ENCODE data around the gene SUOX. TPM values are rescaled to one million over a fixed set of nuclear protein-coding genes. Genes with fewer than 3 reads are reported as not detected.

The SUOX gene
- total RNA-seq, 6 experiments from 2014 or later = 31.5 to 63.7 (median 47.9) TPM

DNA sequence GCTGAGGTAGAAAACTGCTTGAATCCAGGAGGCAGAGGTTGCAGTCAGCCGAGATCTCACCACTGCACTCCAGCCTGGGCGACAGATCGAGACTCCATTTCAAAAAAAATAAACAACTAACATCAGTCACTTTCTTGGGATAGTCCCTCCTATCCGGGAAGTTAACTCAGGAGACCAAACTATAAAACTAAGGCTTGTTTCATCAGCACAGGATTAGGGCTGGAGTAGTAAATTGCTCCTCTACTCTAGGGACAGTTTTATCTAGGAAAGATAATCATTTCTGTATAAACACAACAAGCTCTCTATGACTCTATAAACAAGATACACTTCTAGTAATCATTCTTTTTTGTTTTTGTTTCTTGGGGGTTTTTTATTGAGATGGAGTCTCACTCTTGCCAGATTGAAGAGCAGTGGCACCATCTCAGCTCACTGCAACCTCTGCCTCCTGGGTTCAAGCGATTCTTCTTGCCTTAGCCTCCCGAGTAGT is 56.4 kb downstream of the SUOX start:
- intact Hi-C loops (cut with DNase I) = no loop called here

More for the DNA sequence above, 56.4 kb downstream of the SUOX start:
- no peaks in the 10 kb centered on the region for H3K4me1 ChIP-seq
- H3K9me3 ChIP-seq = no peaks in the 10 kb centered on the region
- ATAC-seq = no peak
- no peaks in the 10 kb centered on the region for H3K36me3 ChIP-seq
- H3K4me3 ChIP-seq = no peak overlapping the region
- no peaks in the 10 kb centered on the region for H3K27me3 ChIP-seq
- 79% methylated on average over 6 of the region's 6 CpGs for WGBS (ENCODE audit: insufficient coverage, low coverage, low lambda C conversion rate, missing lambda C conversion rate)
- H3K27ac ChIP-seq = no peak overlapping the region
- TF ChIP-seq POLR2A (IDR thresholded peaks at IDR 0.05) = no peak
- TF ChIP-seq, protein P1, sequence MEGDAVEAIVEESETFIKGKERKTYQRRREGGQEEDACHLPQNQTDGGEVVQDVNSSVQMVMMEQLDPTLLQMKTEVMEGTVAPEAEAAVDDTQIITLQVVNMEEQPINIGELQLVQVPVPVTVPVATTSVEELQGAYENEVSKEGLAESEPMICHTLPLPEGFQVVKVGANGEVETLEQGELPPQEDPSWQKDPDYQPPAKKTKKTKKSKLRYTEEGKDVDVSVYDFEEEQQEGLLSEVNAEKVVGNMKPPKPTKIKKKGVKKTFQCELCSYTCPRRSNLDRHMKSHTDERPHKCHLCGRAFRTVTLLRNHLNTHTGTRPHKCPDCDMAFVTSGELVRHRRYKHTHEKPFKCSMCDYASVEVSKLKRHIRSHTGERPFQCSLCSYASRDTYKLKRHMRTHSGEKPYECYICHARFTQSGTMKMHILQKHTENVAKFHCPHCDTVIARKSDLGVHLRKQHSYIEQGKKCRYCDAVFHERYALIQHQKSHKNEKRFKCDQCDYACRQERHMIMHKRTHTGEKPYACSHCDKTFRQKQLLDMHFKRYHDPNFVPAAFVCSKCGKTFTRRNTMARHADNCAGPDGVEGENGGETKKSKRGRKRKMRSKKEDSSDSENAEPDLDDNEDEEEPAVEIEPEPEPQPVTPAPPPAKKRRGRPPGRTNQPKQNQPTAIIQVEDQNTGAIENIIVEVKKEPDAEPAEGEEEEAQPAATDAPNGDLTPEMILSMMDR (IDR thresholded peaks at IDR 0.05) = no peak
- no peak for DNase-seq

Other genes with a start within 250 kb of the SUOX start
- gene SARNP, start 179.6 kb upstream of the SUOX start, total RNA-seq = 10 to 100 TPM; 11.3 to 22.3 (median 17.0) TPM
- 10 to 100 TPM; 20.2 to 35.4 (median 24.9) TPM for gene ORMDL2, start 179.2 kb upstream of the SUOX start, total RNA-seq
- gene DNAJC14, start 167.7 kb upstream of the SUOX start, total RNA-seq = 10 to 100 TPM; 11.8 to 17.2 (median 13.1) TPM
- 1 to 10 TPM; 1.3 to 5.0 (median 1.9) TPM for gene MMP19, start 154.3 kb upstream of the SUOX start, total RNA-seq
- 10 to 100 TPM; 16.5 to 36.4 (median 20.9) TPM for gene PYM1, start 69.4 kb upstream of the SUOX start, total RNA-seq
- 1 to 10 TPM; 2.7 to 7.6 (median 4.9) TPM for gene DGKA, start 66.1 kb upstream of the SUOX start, total RNA-seq
- 1 to 10 TPM; 1.5 to 4.5 (median 2.7) TPM for gene PMEL, start 31.2 kb upstream of the SUOX start, total RNA-seq
- gene CDK2, start 30.4 kb upstream of the SUOX start, total RNA-seq = 10 to 100 TPM in 3 of 6 experiments, 1 to 10 TPM in 3; 8.0 to 14.9 (median 10.6) TPM
- 10 to 100 TPM; 36.5 to 60.7 (median 51.6) TPM for gene RAB5B, start 23.2 kb upstream of the SUOX start, total RNA-seq
- gene IKZF4, start 23.8 kb downstream of the SUOX start, total RNA-seq = 1 to 10 TPM in 5 of 6 experiments, under 1 TPM in 1; 0.99 to 2.6 (median 2.3) TPM
- 100 to 1,000 TPM in 2 of 6 experiments, 10 to 100 TPM in 4; 17.2 to 600 (median 24.9) TPM for gene RPS26, start 44.6 kb downstream of the SUOX start, total RNA-seq
- gene ERBB3, start 82.9 kb downstream of the SUOX start, total RNA-seq = 100 to 1,000 TPM in 1 of 6 experiments, 10 to 100 TPM in 5; 39.1 to 139 (median 66.9) TPM
- 10 to 100 TPM; 29.7 to 82.4 (median 36.6) TPM for gene PA2G4, start 107.3 kb downstream of the SUOX start, total RNA-seq
- 1,000 to 10,000 TPM in 4 of 6 experiments, 100 to 1,000 TPM in 2; 516 to 1,547 (median 1,257) TPM for gene RPL41, start 119.4 kb downstream of the SUOX start, total RNA-seq
- gene ZC3H10, start 121.0 kb downstream of the SUOX start, total RNA-seq = 1 to 10 TPM; 1.7 to 5.4 (median 3.2) TPM
- gene ESYT1, start 131.0 kb downstream of the SUOX start, total RNA-seq = 100 to 1,000 TPM in 1 of 6 experiments, 10 to 100 TPM in 5; 56.5 to 117 (median 70.3) TPM
- gene MYL6B, start 155.3 kb downstream of the SUOX start, total RNA-seq = 10 to 100 TPM in 5 of 6 experiments, 1 to 10 TPM in 1; 4.9 to 18.7 (median 12.6) TPM
- 100 to 1,000 TPM; 409 to 644 (median 490) TPM for gene MYL6, start 161.1 kb downstream of the SUOX start, total RNA-seq
- gene SMARCC2, start 192.2 kb downstream of the SUOX start, total RNA-seq = 10 to 100 TPM; 17.9 to 40.8 (median 25.7) TPM
- 10 to 100 TPM; 10.6 to 23.0 (median 12.3) TPM for gene RNF41, start 224.6 kb downstream of the SUOX start, total RNA-seq
- gene NABP2, start 227.1 kb downstream of the SUOX start, total RNA-seq = 10 to 100 TPM; 10.3 to 24.3 (median 14.8) TPM
- gene SLC39A5, start 232.8 kb downstream of the SUOX start, total RNA-seq = 100 to 1,000 TPM in 3 of 6 experiments, 10 to 100 TPM in 3; 39.7 to 209 (median 110) TPM

All from right lobe of liver (tissue), 6 donors.